Upper lobe of left lung (tissue), 6 donors: ENCODE results near the gene KIAA0232. TPM values are rescaled to one million over a fixed set of nuclear protein-coding genes. Genes with fewer than 3 reads are reported as not detected.
"Not testable (repeated sequence)": the region's sequence is repeated elsewhere in the genome, so short reads cannot be mapped to it uniquely, and the experiment has no call there.

Experiments
- ATAC-seq, 2 donors: fragments of 200-7000 bp; cut with Tn5 transposase; one replicate each; pipeline ENCODE4 v1.9.1; 2022; ENCODE audit warnings: mild to moderate bottlenecking in 2 of 2, moderate library complexity in 2 of 2; ENCODE audit not compliant: low FRiP score in 2 of 2
- DNase-seq, 2 donors: peaks; one replicate each; pipeline ENCODE4 v3.0.0-alpha.2; 2019 to 2020
- H3K27ac ChIP-seq, 4 donors: fragments of 200-600 bp; sonication (generic); one replicate each; pipeline ENCODE4 v1.5.1; 2016 to 2019
- H3K27me3 ChIP-seq, 4 donors: fragments of 200-600 bp; sonication (generic); one replicate each; pipeline ENCODE4 v1.5.1; 2017 to 2019
- H3K36me3 ChIP-seq, 4 donors: fragments of 200-600 bp; sonication (generic); one replicate each; pipeline ENCODE4 v1.5.1; 2016 to 2019
- H3K4me1 ChIP-seq, 4 donors: fragments of 200-600 bp; sonication (generic); one replicate each; pipeline ENCODE4 v1.5.1; 2018 to 2019
- H3K4me3 ChIP-seq, 4 donors: fragments of 200-600 bp; sonication (generic); one replicate each; pipeline ENCODE4 v1.5.1; 2017 to 2019; ENCODE audit warnings: mild to moderate bottlenecking in 2 of 4, moderate library complexity in 1 of 4
- H3K9me3 ChIP-seq, 4 donors: fragments of 200-600 bp; sonication (generic); one replicate each; pipeline ENCODE4 v1.5.1; 2018 to 2019
- CTCF ChIP-seq, 6 experiments: fragments of 450-650 bp in 4 of 6; fragments of 200-600 bp in 2 of 6; sonication (generic) in 2 of 6; IDR thresholded peaks; one replicate each; pipeline ENCODE4 v1.5.1; 2016 to 2019; ENCODE audit warnings: antibody characterized with exemption in 6 of 6
- EP300 ChIP-seq, 4 donors: sonication (generic); formaldehyde crosslinking; IDR thresholded peaks; one replicate each; pipeline ENCODE4 v1.5.1; 2017; ENCODE audit warnings: antibody characterized with exemption in 4 of 4, control low read depth in 2 of 4
- POLR2A ChIP-seq, 4 donors: fragments of 450-650 bp; IDR thresholded peaks; one replicate each; pipeline ENCODE4 v1.5.1; 2016 to 2017; ENCODE audit warnings: antibody characterized with exemption in 4 of 4, mild to moderate bottlenecking in 2 of 4
- POLR2AphosphoS5 ChIP-seq, 2 donors: sonication (generic); formaldehyde crosslinking; IDR thresholded peaks; one replicate each; pipeline ENCODE4 v1.5.1; 2017; ENCODE audit warnings: antibody characterized with exemption in 2 of 2
- whole genome bisulfite sequencing, 2 donors: methylation state at CpG; one replicate each; pipeline ENCODE4 v1.1.5; 2017 to 2018; 5-methylcytosine and 5-hydroxymethylcytosine counted together
- total RNA-seq, 6 donors: library from RNA; depleted of rRNA in 4 of 6; stranded (reverse); fragments of >200 nt in 4 of 6; gene quantifications; one replicate each; pipeline versions ENCODE4 v1.1.0 to v1.2.1, GENCODE V29; 2016 to 2021
- donor health status: DM: no; HTN: no; CAD: no; lungs with moderate emphysema.
- donor health status: DM: no; HTN: yes; CAD: no; lungs with severe emphysema.

KIAA0232 gene
- total RNA-seq, 6 donors from 2014 or later: 22.6 to 45.0 (median 24.4) TPM

- peaks cover 3 to 55% (median 6%) of the 10 kb centered on the region in 4 donors for H3K36me3 ChIP-seq
- H3K4me1 ChIP-seq: peaks cover 0 to 3% (median 0%) of the 10 kb centered on the region in 4 donors
- no peak overlapping the region for H3K27ac ChIP-seq
- no peak for TF ChIP-seq POLR2AphosphoS5 (IDR thresholded peaks at IDR 0.05)
- no peak for TF ChIP-seq CTCF (IDR thresholded peaks at IDR 0.05)
- TF ChIP-seq EP300 (IDR thresholded peaks at IDR 0.05): no peak
- TF ChIP-seq POLR2A (IDR thresholded peaks at IDR 0.05): no peak
- WGBS, 2 donors: 64 to 80% methylated on average over 6 of the region's 6 CpGs
- no peak for ATAC-seq
- H3K4me3 ChIP-seq: no peak overlapping the region
- H3K9me3 ChIP-seq: peaks cover 0 to 8% (median 2%) of the 10 kb centered on the region in 4 donors
- no peak for DNase-seq
- no peaks in the 10 kb centered on the region for H3K27me3 ChIP-seq
Observed at GRCh38 chr4:6825403-6825802, 42.9 kb downstream of the KIAA0232 start.

GRCh38 chr4:6826781-6827508 is 44.4 kb downstream of the KIAA0232 start:
- no peak for ATAC-seq
- Histone ChIP-seq H3K9me3 (no peaks in the 10 kb centered on the region), H3K27me3 (no peaks in the 10 kb centered on the region), H3K36me3 (peaks cover 3 to 69% (median 9%) of the 10 kb centered on the region in 4 donors), H3K27ac (no peak overlapping the region), H3K4me1 (peaks cover 0 to 3% (median 0%) of the 10 kb centered on the region in 4 donors), H3K4me3 (no peak overlapping the region)
- DNase-seq: no peak
- TF ChIP-seq POLR2A (IDR thresholded peaks at IDR 0.05) (no peak), POLR2AphosphoS5 (IDR thresholded peaks at IDR 0.05) (no peak), CTCF (IDR thresholded peaks at IDR 0.05) (no peak), EP300 (IDR thresholded peaks at IDR 0.05) (no peak)
- 89 to 94% methylated on average over 9 of the region's 9 CpGs for WGBS, 2 donors

- Histone ChIP-seq H3K9me3 (no peaks in the 10 kb centered on the region), H3K4me1 (peaks cover 0 to 7% (median 0%) of the 10 kb centered on the region in 4 donors), H3K36me3 (peaks cover 3 to 76% (median 9%) of the 10 kb centered on the region in 4 donors), H3K4me3 (no peak overlapping the region), H3K27me3 (no peaks in the 10 kb centered on the region), H3K27ac (no peak overlapping the region)
- no peak for DNase-seq
- WGBS, 2 donors: 82 to 87% methylated on average over 5 of the region's 5 CpGs
- no peak for ATAC-seq
- no peak for TF ChIP-seq POLR2A (IDR thresholded peaks at IDR 0.05)
- TF ChIP-seq EP300 (IDR thresholded peaks at IDR 0.05): no peak
- no peak for TF ChIP-seq CTCF (IDR thresholded peaks at IDR 0.05)
- TF ChIP-seq POLR2AphosphoS5 (IDR thresholded peaks at IDR 0.05): no peak
Observed at GRCh38 chr4:6829086-6829485, 46.6 kb downstream of the KIAA0232 start.

GRCh38 chr4:6834867-6835266 is 52.3 kb downstream of the KIAA0232 start:
- Histone ChIP-seq H3K4me3 (no peak overlapping the region), H3K27ac (no peak overlapping the region), H3K9me3 (no peaks in the 10 kb centered on the region), H3K36me3 (peaks cover 0 to 32% (median 3%) of the 10 kb centered on the region in 4 donors), H3K27me3 (no peaks in the 10 kb centered on the region), H3K4me1 (peaks cover 4 to 9% (median 5%) of the 10 kb centered on the region in 4 donors)
- DNase-seq (no peak), ATAC-seq (no peak)
- WGBS, 2 donors: 83 to 100% methylated on average over 1 to 3 of the region's 3 CpGs
- TF ChIP-seq POLR2AphosphoS5 (IDR thresholded peaks at IDR 0.05) (no peak), EP300 (IDR thresholded peaks at IDR 0.05) (no peak), CTCF (IDR thresholded peaks at IDR 0.05) (no peak), POLR2A (IDR thresholded peaks at IDR 0.05) (no peak)

- not testable (repeated sequence) for H3K27me3 ChIP-seq, H3K4me3 ChIP-seq, DNase-seq, ATAC-seq, H3K27ac ChIP-seq, H3K9me3 ChIP-seq
- H3K4me1 ChIP-seq: peaks cover 9 to 13% (median 11%) of the 10 kb centered on the region in 4 donors
- peaks cover 0 to 25% (median 2%) of the 10 kb centered on the region in 4 donors for H3K36me3 ChIP-seq
- WGBS, 2 donors: 96 to 99% methylated on average over 4 of the region's 4 CpGs
Observed at GRCh38 chr4:6835616-6836015, 53.1 kb downstream of the KIAA0232 start.

- H3K36me3 ChIP-seq: peaks cover 0 to 13% (median 0%) of the 10 kb centered on the region in 4 donors
- H3K27ac ChIP-seq, H3K4me3 ChIP-seq, H3K27me3 ChIP-seq, ATAC-seq, H3K9me3 ChIP-seq: not testable (repeated sequence)
- 98 to 100% methylated on average over 1 to 26 of the region's 34 CpGs for WGBS, 2 donors
- DNase-seq: peak in 1 of 2 donors; percentile 68
- H3K4me1 ChIP-seq: peaks cover 9 to 13% (median 11%) of the 10 kb centered on the region in 4 donors
Observed at GRCh38 chr4:6837106-6837505, 54.6 kb downstream of the KIAA0232 start.
